ENCODE measurements around the gene ENTPD1. TPM values are rescaled to one million over a fixed set of nuclear protein-coding genes. Genes with fewer than 3 reads are reported as not detected.

ENTPD1 gene
- total RNA-seq, 1 donor from 2014 or later: 0.95 TPM

- Histone ChIP-seq H4K20me1 (ENCODE audit: insufficient read depth, low read length) (no peaks in the 10 kb centered on the region), H3K4me3 (ENCODE audit: insufficient read depth, low read depth, low read length) (no peak overlapping the region), H3K27me3 (ENCODE audit: insufficient read depth, low read length) (no peaks in the 10 kb centered on the region), H2AFZ (ENCODE audit: low read depth, low read length) (no peak overlapping the region), H3K4me2 (ENCODE audit: low read length) (peak overlapping the region; percentile 42), H3K9me3 (ENCODE audit: insufficient read depth, low read depth, low read length) (no peaks in the 10 kb centered on the region), H3K36me3 (ENCODE audit: insufficient read depth, low read length) (no peaks in the 10 kb centered on the region), H3K9ac (ENCODE audit: low read length) (no peak overlapping the region), H3K79me2 (ENCODE audit: insufficient read depth, low read length) (no peaks in the 10 kb centered on the region), H3K4me1 (ENCODE audit: insufficient read depth, low read length) (peaks cover 11% of the 10 kb centered on the region), H3K27ac (ENCODE audit: low read depth, low read length) (peak overlapping the region; percentile 68)
- no peaks in the 10 kb centered on the region for H3K36me3 Mint-ChIP-seq (ENCODE audit: low read depth, unreplicated experiment)
- TF ChIP-seq CTCF (IDR thresholded peaks at IDR 0.05; ENCODE audit: insufficient read depth, low read depth, low read length): no peak
- no peak for TF ChIP-seq EZH2 (IDR thresholded peaks at IDR 0.05; ENCODE audit: insufficient read depth, low read length)
- H3K4me3 Mint-ChIP-seq (ENCODE audit: unreplicated experiment): no peak overlapping the region
- H3K9me3 Mint-ChIP-seq (ENCODE audit: unreplicated experiment): peaks cover 5% of the 10 kb centered on the region
- peak overlapping the region; percentile 7 for H3K27ac Mint-ChIP-seq (ENCODE audit: unreplicated experiment)
- FAIRE-seq (peak; percentile 84), DNase-seq (ENCODE audit: low read depth) (peak; percentile 70)
- no peaks in the 10 kb centered on the region for H3K27me3 Mint-ChIP-seq (ENCODE audit: low read depth, unreplicated experiment)
- H3K4me1 Mint-ChIP-seq (ENCODE audit: low read depth, unreplicated experiment): peaks cover 20% of the 10 kb centered on the region
Measured at GRCh38 chr10:95788830-95789229, 32.9 kb downstream of the ENTPD1 start.

GRCh38 chr10:95789902-95790301 is 33.9 kb downstream of the ENTPD1 start:
- no peaks in the 10 kb centered on the region for H3K36me3 ChIP-seq (ENCODE audit: insufficient read depth, low read length)
- H3K4me2 ChIP-seq (ENCODE audit: low read length): no peak overlapping the region
- peak overlapping the region; percentile 35 for H3K27ac Mint-ChIP-seq (ENCODE audit: unreplicated experiment)
- H3K4me1 Mint-ChIP-seq (ENCODE audit: low read depth, unreplicated experiment): peaks cover 20% of the 10 kb centered on the region
- H3K27me3 Mint-ChIP-seq (ENCODE audit: low read depth, unreplicated experiment): no peaks in the 10 kb centered on the region
- no peak overlapping the region for H2AFZ ChIP-seq (ENCODE audit: low read depth, low read length)
- no peaks in the 10 kb centered on the region for H3K9me3 ChIP-seq (ENCODE audit: insufficient read depth, low read depth, low read length)
- H3K9me3 Mint-ChIP-seq (ENCODE audit: unreplicated experiment): peaks cover 8% of the 10 kb centered on the region
- H3K36me3 Mint-ChIP-seq (ENCODE audit: low read depth, unreplicated experiment): no peaks in the 10 kb centered on the region
- H3K27ac ChIP-seq (ENCODE audit: low read depth, low read length): no peak overlapping the region
- no peak overlapping the region for H3K9ac ChIP-seq (ENCODE audit: low read length)
- no peaks in the 10 kb centered on the region for H3K27me3 ChIP-seq (ENCODE audit: insufficient read depth, low read length)
- no peak overlapping the region for H3K4me3 Mint-ChIP-seq (ENCODE audit: unreplicated experiment)
- DNase-seq (ENCODE audit: low read depth) (peak; percentile 12), FAIRE-seq (no peak)
- peaks cover 11% of the 10 kb centered on the region for H3K4me1 ChIP-seq (ENCODE audit: insufficient read depth, low read length)
- H4K20me1 ChIP-seq (ENCODE audit: insufficient read depth, low read length): no peaks in the 10 kb centered on the region
- TF ChIP-seq CTCF (IDR thresholded peaks at IDR 0.05; ENCODE audit: insufficient read depth, low read depth, low read length) (no peak), EZH2 (IDR thresholded peaks at IDR 0.05; ENCODE audit: insufficient read depth, low read length) (no peak)
- no peaks in the 10 kb centered on the region for H3K79me2 ChIP-seq (ENCODE audit: insufficient read depth, low read length)
- no peak overlapping the region for H3K4me3 ChIP-seq (ENCODE audit: insufficient read depth, low read depth, low read length)

- TF ChIP-seq CTCF (IDR thresholded peaks at IDR 0.05; ENCODE audit: insufficient read depth, low read depth, low read length) (no peak), EZH2 (IDR thresholded peaks at IDR 0.05; ENCODE audit: insufficient read depth, low read length) (no peak)
- no peaks in the 10 kb centered on the region for H4K20me1 ChIP-seq (ENCODE audit: insufficient read depth, low read length)
- no peaks in the 10 kb centered on the region for H3K27me3 ChIP-seq (ENCODE audit: insufficient read depth, low read length)
- H3K9me3 ChIP-seq (ENCODE audit: insufficient read depth, low read depth, low read length): no peaks in the 10 kb centered on the region
- FAIRE-seq (no peak), DNase-seq (ENCODE audit: low read depth) (no peak)
- H3K27me3 Mint-ChIP-seq (ENCODE audit: low read depth, unreplicated experiment): no peaks in the 10 kb centered on the region
- H3K27ac ChIP-seq (ENCODE audit: low read depth, low read length): no peak overlapping the region
- no peak overlapping the region for H2AFZ ChIP-seq (ENCODE audit: low read depth, low read length)
- H3K27ac Mint-ChIP-seq (ENCODE audit: unreplicated experiment): peak overlapping the region; percentile 80
- H3K36me3 Mint-ChIP-seq (ENCODE audit: low read depth, unreplicated experiment): no peaks in the 10 kb centered on the region
- H3K9me3 Mint-ChIP-seq (ENCODE audit: unreplicated experiment): peaks cover 6% of the 10 kb centered on the region
- H3K4me2 ChIP-seq (ENCODE audit: low read length): no peak overlapping the region
- H3K4me1 Mint-ChIP-seq (ENCODE audit: low read depth, unreplicated experiment): peaks cover 20% of the 10 kb centered on the region
- no peaks in the 10 kb centered on the region for H3K79me2 ChIP-seq (ENCODE audit: insufficient read depth, low read length)
- H3K4me3 Mint-ChIP-seq (ENCODE audit: unreplicated experiment): no peak overlapping the region
- H3K9ac ChIP-seq (ENCODE audit: low read length): no peak overlapping the region
- no peaks in the 10 kb centered on the region for H3K36me3 ChIP-seq (ENCODE audit: insufficient read depth, low read length)
- no peak overlapping the region for H3K4me3 ChIP-seq (ENCODE audit: insufficient read depth, low read depth, low read length)
- H3K4me1 ChIP-seq (ENCODE audit: insufficient read depth, low read length): peaks cover 11% of the 10 kb centered on the region
Measured at GRCh38 chr10:95790982-95791381, 35.0 kb downstream of the ENTPD1 start.
